Pons (tissue), 1 donor: Measurements from ENCODE around the gene CACNA1D.

ENCODE experiments used
- DNase-seq: peaks from one replicate; pipeline ENCODE4 v3.0.0-alpha.2; 2016; ENCODE audit warnings: low spot score

Gene CACNA1D

DNA sequence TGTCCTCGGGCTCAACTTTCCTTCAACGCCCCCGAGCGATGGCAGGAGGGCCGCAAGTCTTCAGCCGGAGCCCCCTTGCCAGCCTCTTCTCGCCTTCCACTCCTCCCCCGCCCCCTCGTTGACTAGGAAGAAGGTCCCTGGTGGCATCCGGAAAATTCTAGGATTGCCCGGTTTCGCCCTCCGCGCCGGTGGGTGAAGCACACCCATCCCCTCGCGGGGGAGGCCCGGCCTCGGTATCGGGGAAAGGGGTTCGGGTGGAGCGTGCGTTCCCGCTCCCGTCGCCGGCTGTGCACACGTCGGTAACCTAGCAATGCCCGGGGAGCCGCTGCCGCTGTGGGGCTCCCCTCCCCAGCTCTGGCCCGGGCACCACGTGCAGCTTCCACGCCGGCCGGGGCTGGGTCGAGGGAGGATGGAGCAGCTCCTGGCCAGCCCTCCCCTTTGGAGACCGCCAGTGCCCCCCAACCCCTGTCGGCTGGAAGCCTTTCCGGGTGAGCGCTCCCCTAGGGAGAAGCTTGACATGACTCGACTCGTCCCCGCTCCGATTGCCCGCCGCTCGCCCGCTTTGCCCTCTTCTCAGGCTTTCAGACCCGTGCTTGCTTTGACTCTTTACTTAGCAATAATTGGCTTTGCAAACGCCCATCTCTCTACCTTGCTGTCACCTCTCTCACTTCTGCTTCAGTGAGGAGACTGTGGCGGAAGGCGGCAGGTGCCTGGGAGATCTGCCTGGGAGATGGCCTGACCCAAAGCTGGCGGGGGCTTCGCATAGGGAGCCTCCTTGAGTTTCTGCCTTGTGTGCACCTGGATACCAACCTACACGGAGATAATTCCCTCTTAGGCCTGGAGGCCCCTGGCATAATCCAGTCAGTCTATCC lies 1.3 kb downstream of the CACNA1D start:
- DNase-seq = no peak

GRCh38 chr3:53496392-53496670 lies 1.9 kb downstream of the CACNA1D start:
- no peak for DNase-seq

- DNase-seq = no peak
Measured at GRCh38 chr3:53496984-53497383, 2.6 kb downstream of the CACNA1D start.

DNA sequence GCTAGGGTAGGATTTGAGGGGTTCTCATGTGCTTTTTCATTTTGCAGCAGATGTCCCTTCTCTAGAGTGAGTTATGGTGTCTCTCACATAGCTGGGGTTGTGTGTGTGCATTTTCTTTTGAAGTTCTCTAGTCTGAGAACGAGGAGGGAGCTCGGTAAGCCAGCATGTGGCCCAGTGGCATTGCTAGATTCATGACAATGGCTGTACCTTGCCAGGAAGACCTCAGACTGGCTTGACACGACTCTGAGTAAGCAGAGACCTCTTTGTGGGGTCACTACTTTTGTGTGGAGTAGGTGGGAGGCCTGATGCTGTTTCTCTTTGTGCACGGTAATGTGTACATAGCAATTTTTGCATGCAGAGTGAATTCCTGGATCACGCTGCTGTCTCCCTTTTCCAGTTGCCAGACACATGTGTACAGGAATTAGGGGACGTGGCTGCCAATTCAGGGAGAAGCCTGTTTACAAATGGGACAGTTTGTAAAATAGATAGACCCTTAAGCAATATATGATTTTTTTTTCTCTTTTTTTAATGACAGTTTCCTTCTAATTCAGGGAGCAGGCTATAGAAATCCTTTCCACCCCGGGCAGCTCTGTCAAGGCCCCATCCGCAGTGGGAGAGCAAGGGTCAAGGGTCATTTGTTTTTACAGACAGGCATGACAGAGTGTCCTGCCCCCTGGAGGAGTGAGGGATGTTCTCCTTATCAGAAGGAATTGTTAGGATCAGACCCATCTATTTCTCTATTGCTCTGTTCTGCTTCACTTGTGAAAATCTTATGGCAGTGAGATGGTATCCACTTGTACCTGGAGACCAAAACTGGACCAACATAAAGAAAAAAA lies 4.6 kb downstream of the CACNA1D start:
- no peak for DNase-seq

GRCh38 chr3:53500165-53500777 lies 5.9 kb downstream of the CACNA1D start:
- no peak for DNase-seq

GRCh38 chr3:53501178-53501577 lies 6.8 kb downstream of the CACNA1D start:
- DNase-seq = no peak

- DNase-seq = no peak
Measured at GRCh38 chr3:53502737-53503136, 8.3 kb downstream of the CACNA1D start.

- no peak for DNase-seq
Measured at GRCh38 chr3:53503195-53503594, 8.8 kb downstream of the CACNA1D start.

DNA sequence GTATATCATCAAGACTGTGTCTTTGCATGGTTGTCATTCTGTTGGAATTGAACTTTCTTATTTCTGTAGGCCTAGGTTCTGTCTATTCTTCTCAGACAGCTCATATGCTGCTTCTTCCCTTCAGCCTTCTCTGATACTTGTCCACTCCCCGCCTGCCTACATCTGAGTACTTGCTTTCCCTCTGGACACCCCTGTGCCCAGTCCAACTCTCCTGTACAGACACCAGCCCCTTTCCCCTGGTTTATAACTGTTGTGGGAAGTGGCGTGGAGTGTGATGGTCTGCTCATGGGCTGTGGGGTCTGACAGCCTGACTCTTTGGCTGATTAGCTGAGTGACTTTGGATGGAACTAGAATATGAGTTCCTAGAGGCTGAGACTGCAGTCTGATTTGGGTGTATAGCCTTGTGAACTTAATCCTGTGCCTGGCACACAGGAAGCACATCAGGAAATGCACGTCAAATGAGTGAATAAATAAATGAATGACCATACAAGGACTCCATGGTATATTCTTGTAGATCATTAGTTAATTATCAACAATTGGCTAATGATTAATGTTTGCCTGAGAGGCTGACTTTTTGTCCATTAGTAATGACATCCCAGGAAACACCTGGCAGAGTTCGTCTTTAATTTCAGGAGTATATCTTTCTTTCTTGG lies 11.8 kb downstream of the CACNA1D start:
- no peak for DNase-seq

- no peak for DNase-seq
Measured at GRCh38 chr3:53506763-53507145, 12.3 kb downstream of the CACNA1D start.

- DNase-seq = no peak
Measured at GRCh38 chr3:53509494-53509893, 15.1 kb downstream of the CACNA1D start.

- no peak for DNase-seq
Measured at GRCh38 chr3:53510508-53510907, 16.1 kb downstream of the CACNA1D start.

DNA sequence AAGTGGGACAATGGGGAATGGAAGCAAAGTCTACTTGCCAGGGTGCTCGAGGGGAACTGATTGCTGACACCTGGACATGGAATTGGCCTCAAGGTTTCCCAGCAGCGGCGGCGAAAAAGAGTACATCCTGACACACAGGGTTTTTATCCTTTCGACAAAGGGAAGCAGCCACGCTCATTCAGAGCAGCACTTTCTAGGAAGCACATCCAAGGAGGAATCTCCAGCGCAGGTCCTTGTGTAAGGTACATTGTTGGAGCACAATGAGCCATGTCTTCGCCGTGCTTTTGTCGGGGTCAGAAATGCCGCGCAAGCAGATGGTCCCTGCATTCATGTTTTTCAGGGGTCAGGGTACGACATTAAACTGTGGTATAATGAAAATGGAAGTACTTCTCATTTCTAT lies 16.8 kb downstream of the CACNA1D start:
- DNase-seq = no peak

DNA sequence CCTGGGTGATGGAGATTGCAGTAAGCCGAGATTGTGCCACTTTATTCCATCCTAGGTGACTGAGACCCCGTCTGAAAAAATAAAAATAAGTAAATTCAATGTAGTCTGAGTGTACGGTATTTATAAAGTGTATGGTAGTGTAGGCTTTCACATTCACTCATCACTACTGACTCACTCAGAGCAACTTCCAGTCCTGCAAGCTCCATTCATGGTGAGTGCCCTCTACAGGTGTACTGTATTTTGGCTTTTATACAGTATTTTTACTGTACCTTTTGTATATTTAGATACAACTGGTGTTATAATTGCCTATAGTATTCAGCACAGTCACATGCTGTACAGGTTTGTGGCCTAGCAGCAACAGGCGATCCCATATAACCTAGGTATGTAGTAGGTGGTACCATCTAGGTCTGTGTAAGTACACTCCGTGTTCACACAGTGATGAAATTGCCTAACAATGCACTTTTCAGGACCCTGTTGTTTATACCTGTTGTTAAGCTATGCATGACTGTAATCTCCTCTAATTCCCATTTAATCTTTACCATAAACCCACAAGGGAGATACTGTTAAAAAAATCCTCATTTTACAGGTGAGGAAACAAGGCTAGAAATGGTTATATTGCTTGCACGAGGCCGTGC lies 19.3 kb downstream of the CACNA1D start:
- DNase-seq = no peak

DNA sequence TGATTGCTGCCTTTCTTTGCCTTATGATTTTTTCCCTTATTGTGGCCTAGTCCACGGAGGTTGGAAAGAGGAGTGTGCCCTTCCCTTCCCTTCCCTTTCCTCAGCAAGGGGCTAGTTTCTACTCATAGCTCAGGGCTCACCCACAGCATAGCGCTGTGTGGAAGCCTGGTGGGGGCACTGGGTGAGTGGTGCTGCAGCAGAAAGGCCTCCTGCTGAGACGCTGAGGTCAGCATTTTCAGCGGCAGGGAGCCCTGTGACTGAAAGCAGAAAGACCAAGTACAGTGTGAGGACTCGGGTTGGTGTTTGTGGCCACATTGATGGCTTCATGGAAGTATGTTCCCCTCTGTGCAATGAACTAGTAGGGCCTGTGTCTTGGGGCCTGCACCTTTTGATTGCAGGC lies 21.9 kb downstream of the CACNA1D start:
- DNase-seq = no peak

DNA sequence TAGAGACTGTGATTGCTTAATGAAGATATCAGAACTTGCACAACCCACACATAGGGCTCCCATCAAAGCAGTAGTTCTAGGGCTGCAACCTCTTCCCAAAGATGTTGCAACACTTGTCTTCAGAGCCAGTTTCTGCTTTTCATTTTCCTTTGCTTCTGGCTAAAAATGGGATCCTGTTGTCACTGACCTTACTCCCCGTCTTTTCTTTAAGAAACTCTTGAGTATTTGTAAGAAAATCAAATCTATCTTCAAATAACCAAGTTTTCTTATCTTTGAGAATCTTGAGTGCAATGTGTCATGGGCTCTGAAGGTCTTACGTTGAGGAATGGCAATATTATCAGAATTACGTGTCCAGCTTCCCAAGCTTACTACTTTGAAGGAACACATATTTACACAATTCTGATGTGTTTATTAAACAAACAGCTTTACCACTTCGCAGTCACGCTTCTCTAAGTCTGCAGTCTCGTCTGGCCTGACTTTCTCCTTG lies 24.1 kb downstream of the CACNA1D start:
- DNase-seq = peak; percentile 61

- peak; percentile 52 for DNase-seq
Measured at GRCh38 chr3:53519065-53519709, 24.8 kb downstream of the CACNA1D start.

DNA sequence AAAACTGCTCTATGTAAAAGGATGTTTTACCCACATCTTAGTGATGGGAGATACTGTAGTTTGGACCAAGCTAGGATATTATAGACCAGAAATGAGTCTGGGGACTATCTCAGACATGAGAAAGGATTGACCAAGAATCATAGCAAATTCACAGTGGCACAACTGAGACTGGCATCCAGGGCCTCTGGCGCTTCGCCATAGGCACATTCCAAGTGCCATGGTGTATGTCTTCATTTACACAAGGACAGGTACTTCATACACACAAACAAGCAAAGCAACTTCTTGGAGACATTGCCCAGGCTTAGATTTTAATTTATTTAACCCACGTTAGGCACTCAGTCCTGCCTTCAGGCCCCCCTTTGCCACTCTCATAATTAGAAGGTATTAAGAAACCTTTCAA lies 28.9 kb downstream of the CACNA1D start:
- DNase-seq = no peak

GRCh38 chr3:53524566-53524965 lies 30.2 kb downstream of the CACNA1D start:
- no peak for DNase-seq

- no peak for DNase-seq
Measured at GRCh38 chr3:53525765-53526703, 31.6 kb downstream of the CACNA1D start.
